ENCODE measurements around the gene EPHB1. TPM values are rescaled to one million over a fixed set of nuclear protein-coding genes. Genes with fewer than 3 reads are reported as not detected.

Gene EPHB1
- total RNA-seq, 1 experiment from 2014 or later: 0.86 TPM

GRCh38 chr3:134864636-134865035 lies 69.6 kb downstream of the EPHB1 start:
- no peak overlapping the region for H3K9ac ChIP-seq (ENCODE audit: low read length)
- CTCF ChIA-PET: no interaction called here
- POLR2A ChIA-PET: no interaction called here
- no peak overlapping the region for H3K27ac ChIP-seq (ENCODE audit: low read depth, low read length)
- no TSS peak for BruUV-seq (replicated peaks)
- no peak overlapping the region for H2AFZ ChIP-seq (ENCODE audit: low read depth, low read length, poor library complexity, severe bottlenecking)
- peaks cover 52% of the 10 kb centered on the region for H3K27me3 ChIP-seq (ENCODE audit: insufficient read depth, low read length)
- H3K4me3 ChIP-seq (replicated peaks in 1 of 2; ENCODE audit: low read depth in 1 of 2, low read length in 2 of 2): no peak overlapping the region
- DNase-seq (ENCODE audit: low read depth, low spot score) (no peak), ATAC-seq (no peak)
- no peaks in the 10 kb centered on the region for H4K20me1 ChIP-seq (ENCODE audit: insufficient read depth)
- H3K79me2 ChIP-seq (ENCODE audit: insufficient read depth, low read length): no peaks in the 10 kb centered on the region
- RAD21 ChIA-PET (ENCODE audit: low non-redundant PET in 1 of 2, low total read pairs in 2 of 2, uncharacterized antibody in 2 of 2, unreplicated experiment in 2 of 2): no interaction called here
- no peaks in the 10 kb centered on the region for H3K4me1 ChIP-seq (ENCODE audit: control insufficient read depth in 1 of 2, insufficient read depth in 2 of 2, low read length in 2 of 2)
- H3K36me3 ChIP-seq (ENCODE audit: control insufficient read depth in 1 of 2, insufficient read depth in 2 of 2, low read length in 2 of 2): no peaks in the 10 kb centered on the region
- no peaks in the 10 kb centered on the region for H3K9me3 ChIP-seq (ENCODE audit: control insufficient read depth in 1 of 2, insufficient read depth in 1 of 2, low read depth in 1 of 2, low read length in 2 of 2)
- intact Hi-C loops (cut with micrococcal nuclease): no loop called here
- no peaks in the 10 kb centered on the region for H3K9me2 ChIP-seq (ENCODE audit: insufficient read depth)
- no peak overlapping the region for H3K4me2 ChIP-seq (ENCODE audit: low read length)
- TF ChIP-seq EZH2 (IDR thresholded peaks at IDR 0.05) (no peak), REST (IDR thresholded peaks at IDR 0.05; ENCODE audit: low read depth) (no peak), EGR1 (IDR thresholded peaks at IDR 0.05; ENCODE audit: low read depth) (no peak), ZNF274 (IDR thresholded peaks at IDR 0.05; ENCODE audit: low read depth, low read length) (no peak), MAX (IDR thresholded peaks at IDR 0.05) (no peak), RAD21 (IDR thresholded peaks at IDR 0.05; ENCODE audit: low read depth) (no peak), YY1 (IDR thresholded peaks at IDR 0.05; ENCODE audit: extremely low read depth, insufficient replicate concordance, low read depth, low read length) (no peak)

Measured in HCT116 (cell line).